ENCODE measurements around the gene MBP.

Gene MBP

GRCh38 chr18:77139619-77140018 is 7.0 kb upstream of the MBP start:
- H3K4me1 ChIP-seq (ENCODE audit: low read depth, poor library complexity, severe bottlenecking), result no peaks in the 10 kb centered on the region
- H3K27ac ChIP-seq, result no peak overlapping the region
- H2AFZ ChIP-seq (ENCODE audit: low read depth), result no peak overlapping the region
- H3K4me2 ChIP-seq, result no peak overlapping the region
- no peaks in the 10 kb centered on the region for H3K36me3 ChIP-seq (ENCODE audit: insufficient read depth)
- no peaks in the 10 kb centered on the region for H3K79me2 ChIP-seq (ENCODE audit: insufficient read depth, low read depth)
- no peak overlapping the region for H3K9ac ChIP-seq
- no peak for TF ChIP-seq CTCF (conservative IDR thresholded peaks at IDR 0.05; ENCODE audit: low read depth, low read length)
- H3K27me3 ChIP-seq (ENCODE audit: insufficient read depth, low read depth), result no peaks in the 10 kb centered on the region
- H3K4me3 ChIP-seq (IDR thresholded peaks at IDR 0.05; ENCODE audit: insufficient read depth, low read depth, low read length), result no peak overlapping the region
- no peaks in the 10 kb centered on the region for H4K20me1 ChIP-seq (ENCODE audit: insufficient read depth)

DNA sequence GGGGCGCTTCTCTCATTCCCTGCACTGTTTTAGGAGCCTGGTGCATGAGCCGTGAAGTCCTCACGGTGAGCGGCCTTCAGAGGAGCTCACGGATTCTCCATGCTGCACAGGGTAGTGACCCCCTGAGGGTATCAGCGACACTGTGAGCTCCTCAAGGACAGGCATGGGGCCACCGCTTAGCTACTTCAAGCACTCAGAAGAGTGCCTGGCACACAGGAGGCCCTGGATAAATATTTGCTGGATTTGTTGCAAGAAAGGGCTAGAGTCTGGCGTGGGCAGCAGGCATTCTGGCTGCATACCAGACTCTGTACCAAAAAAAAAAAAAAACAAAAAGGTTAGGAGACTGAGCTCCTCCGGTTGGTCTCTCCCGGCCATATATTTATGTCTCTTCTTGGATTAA is 5.7 kb upstream of the MBP start:
- Histone ChIP-seq H3K27ac (no peak overlapping the region), H3K4me3 (IDR thresholded peaks at IDR 0.05; ENCODE audit: insufficient read depth, low read depth, low read length) (no peak overlapping the region), H3K36me3 (ENCODE audit: insufficient read depth) (no peaks in the 10 kb centered on the region), H4K20me1 (ENCODE audit: insufficient read depth) (no peaks in the 10 kb centered on the region), H3K4me2 (no peak overlapping the region), H3K4me1 (ENCODE audit: low read depth, poor library complexity, severe bottlenecking) (no peaks in the 10 kb centered on the region), H3K79me2 (ENCODE audit: insufficient read depth, low read depth) (no peaks in the 10 kb centered on the region), H3K27me3 (ENCODE audit: insufficient read depth, low read depth) (no peaks in the 10 kb centered on the region), H3K9ac (no peak overlapping the region), H2AFZ (ENCODE audit: low read depth) (no peak overlapping the region)
- TF ChIP-seq CTCF (conservative IDR thresholded peaks at IDR 0.05; ENCODE audit: low read depth, low read length), result no peak

DNA sequence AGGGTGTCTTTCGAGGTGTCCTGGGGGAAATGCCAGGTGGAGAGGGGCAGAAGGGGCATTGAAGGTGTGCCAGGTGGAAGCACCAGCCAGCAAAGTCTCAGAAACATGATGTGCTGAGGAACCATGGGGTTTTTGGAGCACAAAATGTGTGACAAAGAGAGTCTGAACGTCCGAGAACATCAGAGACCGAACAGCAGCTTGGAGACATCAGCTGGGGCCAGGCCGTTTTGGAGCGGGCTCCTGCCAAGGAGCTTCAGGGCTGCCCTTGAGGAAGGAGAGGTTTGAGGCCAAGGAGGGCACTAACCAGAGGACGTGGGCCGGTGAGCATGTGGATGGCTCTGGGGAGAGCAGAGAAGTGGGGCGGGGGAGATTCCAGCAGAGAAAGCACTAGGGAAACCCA is 5.3 kb upstream of the MBP start:
- H3K27ac ChIP-seq, result no peak overlapping the region
- H2AFZ ChIP-seq (ENCODE audit: low read depth), result no peak overlapping the region
- H3K27me3 ChIP-seq (ENCODE audit: insufficient read depth, low read depth), result no peaks in the 10 kb centered on the region
- no peaks in the 10 kb centered on the region for H3K79me2 ChIP-seq (ENCODE audit: insufficient read depth, low read depth)
- H3K4me1 ChIP-seq (ENCODE audit: low read depth, poor library complexity, severe bottlenecking), result no peaks in the 10 kb centered on the region
- no peak for TF ChIP-seq CTCF (conservative IDR thresholded peaks at IDR 0.05; ENCODE audit: low read depth, low read length)
- no peak overlapping the region for H3K9ac ChIP-seq
- H3K36me3 ChIP-seq (ENCODE audit: insufficient read depth), result no peaks in the 10 kb centered on the region
- H3K4me3 ChIP-seq (IDR thresholded peaks at IDR 0.05; ENCODE audit: insufficient read depth, low read depth, low read length), result no peak overlapping the region
- no peaks in the 10 kb centered on the region for H4K20me1 ChIP-seq (ENCODE audit: insufficient read depth)
- H3K4me2 ChIP-seq, result no peak overlapping the region

DNA sequence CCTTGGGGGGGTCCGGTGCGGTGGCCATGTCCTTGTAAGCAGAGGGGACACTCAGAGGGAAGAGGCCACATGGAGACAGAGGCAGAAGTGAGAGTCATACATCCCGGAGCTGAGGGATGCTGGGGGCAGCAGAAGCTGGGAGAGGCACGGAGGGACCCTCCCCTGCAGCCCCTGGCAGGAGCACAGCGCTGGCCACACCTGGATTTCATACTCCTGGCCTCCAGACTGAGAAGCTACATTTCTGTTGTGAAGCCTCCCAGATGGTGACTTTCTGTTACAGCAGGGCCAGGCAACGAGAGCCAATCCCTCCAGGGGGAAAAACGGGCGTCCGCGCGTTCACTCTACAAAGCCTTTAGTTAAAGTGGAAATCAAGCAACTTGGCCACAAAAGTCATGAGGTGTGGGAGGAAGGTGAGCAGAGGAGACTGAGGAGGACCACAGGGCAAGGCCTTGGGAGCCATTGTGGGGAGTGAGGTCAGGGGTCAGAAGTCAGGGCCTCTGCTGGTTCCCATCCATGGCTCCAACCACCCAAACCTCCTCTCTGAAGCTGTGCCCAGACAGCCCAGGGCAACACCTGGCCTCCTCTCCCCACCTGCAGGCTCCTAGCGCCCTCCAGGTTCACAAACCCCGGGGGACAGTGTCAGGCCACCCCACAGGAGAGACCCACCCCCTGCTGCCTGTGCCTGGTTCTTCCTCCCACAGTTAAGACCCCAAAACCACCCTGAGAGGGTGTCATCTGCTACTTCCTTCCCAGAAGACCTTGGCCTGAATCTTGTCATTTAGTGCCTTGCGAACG is 4.5 kb upstream of the MBP start:
- H3K27ac ChIP-seq, result no peak overlapping the region

More for the DNA sequence above, 4.5 kb upstream of the MBP start:
- Histone ChIP-seq H3K36me3 (ENCODE audit: insufficient read depth) (no peaks in the 10 kb centered on the region), H3K9ac (no peak overlapping the region), H4K20me1 (ENCODE audit: insufficient read depth) (no peaks in the 10 kb centered on the region), H3K4me2 (no peak overlapping the region), H3K79me2 (ENCODE audit: insufficient read depth, low read depth) (no peaks in the 10 kb centered on the region), H3K4me3 (IDR thresholded peaks at IDR 0.05; ENCODE audit: insufficient read depth, low read depth, low read length) (no peak overlapping the region), H3K27me3 (ENCODE audit: insufficient read depth, low read depth) (no peaks in the 10 kb centered on the region), H3K4me1 (ENCODE audit: low read depth, poor library complexity, severe bottlenecking) (no peaks in the 10 kb centered on the region), H2AFZ (ENCODE audit: low read depth) (no peak overlapping the region)
- no peak for TF ChIP-seq CTCF (conservative IDR thresholded peaks at IDR 0.05; ENCODE audit: low read depth, low read length)
